H9 (cell line): ENCODE results near the gene DEFB108B. TPM values are rescaled to one million over a fixed set of nuclear protein-coding genes. Genes with fewer than 3 reads are reported as not detected.
A peak's percentile ranks its signal among the peaks of the same experiment; 100 is the strongest.
"Not testable (repeated sequence)": the region's sequence is repeated elsewhere in the genome, so short reads cannot be mapped to it uniquely, and the experiment has no call there.

Experiments
- DNase-seq: peaks from one replicate; pipeline ENCODE4 v3.0.0-alpha.2; 2017
- H2AFZ ChIP-seq: one replicate; pipeline ENCODE4 v1.6.1; 2013; ENCODE audit warnings: mild to moderate bottlenecking, low read length, control low read depth, moderate library complexity
- H2AK5ac ChIP-seq: 2 replicates; pipeline ENCODE4 v1.6.1; 2013; ENCODE audit warnings: low read length, control low read depth, mixed read lengths; ENCODE audit not compliant: insufficient read length
- H2BK120ac ChIP-seq: one replicate; pipeline ENCODE4 v1.6.1; 2013; ENCODE audit warnings: low read depth, mild to moderate bottlenecking, low read length, control low read depth, inconsistent platforms; ENCODE audit not compliant: poor library complexity, severe bottlenecking
- H2BK12ac ChIP-seq: 2 replicates; pipeline ENCODE4 v1.6.1; 2013; ENCODE audit warnings: low read length, control low read depth, mixed read lengths, low read depth; ENCODE audit not compliant: insufficient read length
- H2BK15ac ChIP-seq: 2 replicates; pipeline ENCODE4 v1.6.1; 2013; ENCODE audit warnings: low read depth, low read length, control low read depth
- H2BK20ac ChIP-seq: one replicate; pipeline ENCODE4 v1.6.1; 2013; ENCODE audit warnings: low read depth, mild to moderate bottlenecking, low read length, control low read depth, inconsistent platforms; ENCODE audit not compliant: poor library complexity, severe bottlenecking
- H2BK5ac ChIP-seq: 2 replicates; pipeline ENCODE4 v1.6.1; 2013; ENCODE audit warnings: low read length, control low read depth, mixed read lengths; ENCODE audit not compliant: insufficient read length
- H3K14ac ChIP-seq: 2 replicates; pipeline ENCODE4 v1.6.1; 2013; ENCODE audit warnings: low read length, control low read depth; ENCODE audit not compliant: insufficient read depth
- H3K18ac ChIP-seq: 2 replicates; pipeline ENCODE4 v1.6.1; 2013; ENCODE audit warnings: low read depth, mild to moderate bottlenecking, mixed read lengths, low read length, control low read depth; ENCODE audit not compliant: insufficient read length
- H3K23ac ChIP-seq: 2 replicates; pipeline ENCODE4 v1.6.1; 2013; ENCODE audit warnings: low read length, control low read depth, mixed read lengths, low read depth; ENCODE audit not compliant: insufficient read length
- H3K23me2 ChIP-seq: 2 replicates; pipeline ENCODE4 v1.6.1; 2013; ENCODE audit warnings: low read depth, mild to moderate bottlenecking, mixed read lengths, low read length, control low read depth; ENCODE audit not compliant: insufficient read length, poor library complexity, severe bottlenecking
- H3K27ac ChIP-seq: 2 replicates; pipeline ENCODE4 v1.5.1; 2013; ENCODE audit warnings: low read length, control low read depth, mixed read lengths, low read depth; ENCODE audit not compliant: insufficient read length
- H3K27me3 ChIP-seq: 2 replicates; pipeline ENCODE4 v1.6.1; 2013; ENCODE audit warnings: low read length, control low read depth, inconsistent platforms; ENCODE audit not compliant: insufficient read depth
- H3K4ac ChIP-seq: 2 replicates; pipeline ENCODE4 v1.6.1; 2013; ENCODE audit warnings: low read depth, mild to moderate bottlenecking, control low read depth, inconsistent platforms, low read length, moderate library complexity
- H3K4me1 ChIP-seq: 2 replicates; pipeline ENCODE4 v1.6.1; 2013; ENCODE audit warnings: low read length, control low read depth, inconsistent platforms; ENCODE audit not compliant: insufficient read depth
- H3K4me2 ChIP-seq: 2 replicates; pipeline ENCODE4 v1.6.1; 2013; ENCODE audit warnings: low read length, control low read depth, mixed read lengths; ENCODE audit not compliant: insufficient read length, insufficient read depth
- H3K56ac ChIP-seq: 2 replicates; pipeline ENCODE4 v1.6.1; 2013; ENCODE audit warnings: low read depth, mild to moderate bottlenecking, mixed read lengths, low read length, control low read depth; ENCODE audit not compliant: insufficient read length
- H3K79me1 ChIP-seq: 2 replicates; pipeline ENCODE4 v1.6.1; 2013; ENCODE audit warnings: low read depth, mild to moderate bottlenecking, moderate library complexity, low read length, control low read depth, inconsistent platforms; ENCODE audit not compliant: insufficient read depth, poor library complexity, severe bottlenecking
- H3K79me2 ChIP-seq: 2 replicates; pipeline ENCODE4 v1.6.1; 2013; ENCODE audit warnings: low read length, control low read depth, inconsistent platforms; ENCODE audit not compliant: insufficient read depth
- H3K9ac ChIP-seq: 2 replicates; pipeline ENCODE4 v1.6.1; 2013; ENCODE audit warnings: low read length, control low read depth, mixed read lengths; ENCODE audit not compliant: insufficient read length; ENCODE audit errors: extremely low read depth
- H3K9me3 ChIP-seq: one replicate; pipeline ENCODE4 v1.6.1; 2013; ENCODE audit warnings: low read depth, low read length, inconsistent platforms; ENCODE audit not compliant: control insufficient read depth
- H3T11ph ChIP-seq: one replicate; pipeline ENCODE4 v1.6.1; 2013; ENCODE audit warnings: mild to moderate bottlenecking, low read length, control low read depth, inconsistent platforms
- H4K20me1 ChIP-seq: one replicate; pipeline ENCODE4 v1.6.1; 2013; ENCODE audit not compliant: control insufficient read depth, insufficient read length, insufficient read depth
- H4K5ac ChIP-seq: 2 replicates; pipeline ENCODE4 v1.6.1; 2013; ENCODE audit warnings: low read depth, mild to moderate bottlenecking, mixed read lengths, low read length, control low read depth; ENCODE audit not compliant: insufficient read length
- H4K8ac ChIP-seq: replicated peaks from 2 replicates; pipeline ENCODE4 v1.6.1; 2013; ENCODE audit warnings: low read length, control low read depth, mixed read lengths, low read depth; ENCODE audit not compliant: insufficient read length
- H4K91ac ChIP-seq: 2 replicates; pipeline ENCODE4 v1.6.1; 2013; ENCODE audit warnings: low read depth, mild to moderate bottlenecking, moderate library complexity, mixed read lengths, low read length, control low read depth; ENCODE audit not compliant: insufficient read length
- H3K27ac Mint-ChIP-seq, 3 experiments: 2 replicates in 2 of 3; 3 replicates in 1 of 3; pipeline ENCODE4 v1.8.0; 2020 to 2021; ENCODE audit warnings: mixed read lengths in 3 of 3, mild to moderate bottlenecking in 1 of 3, moderate library complexity in 1 of 3
- H3K27me3 Mint-ChIP-seq: 2 replicates; pipeline ENCODE4 v1.8.0; 2021; ENCODE audit warnings: low read depth, mild to moderate bottlenecking, moderate library complexity, mixed read lengths
- H3K36me3 Mint-ChIP-seq, 3 experiments: 2 replicates in 2 of 3; 3 replicates in 1 of 3; pipeline ENCODE4 v1.8.0; 2020 to 2021; ENCODE audit warnings: low read depth in 3 of 3, mixed read lengths in 3 of 3; ENCODE audit not compliant: insufficient read depth in 1 of 3
- H3K4me1 Mint-ChIP-seq, 2 experiments: 2 replicates each; pipeline ENCODE4 v1.8.0; 2020; ENCODE audit warnings: mixed read lengths in 2 of 2
- H3K4me3 Mint-ChIP-seq, 2 experiments: 2 replicates in 1 of 2; 3 replicates in 1 of 2; pipeline ENCODE4 v1.8.0; 2020 to 2021; ENCODE audit warnings: mild to moderate bottlenecking in 2 of 2, mixed read lengths in 2 of 2, moderate library complexity in 1 of 2
- H3K9me3 Mint-ChIP-seq, 2 experiments: 2 replicates in 1 of 2; 3 replicates in 1 of 2; pipeline ENCODE4 v1.8.0; 2020; ENCODE audit warnings: mild to moderate bottlenecking in 2 of 2, mixed read lengths in 2 of 2, moderate library complexity in 1 of 2
- CTCF ChIP-seq: fragments of 200-600 bp; sonication (generic); conservative IDR thresholded peaks from 3 replicates; pipeline ENCODE4 v1.8.0; 2021; ENCODE audit warnings: antibody characterized with exemption, mild to moderate bottlenecking
- WGBS: extraction: QIAGEN DNeasy Blood & Tissue Kit; methylation state at CpG from one replicate; pipeline ENCODE4 v1.1.7; 2013; ENCODE audit warnings: missing lambda C conversion rate, low lambda C conversion rate, mixed read lengths; ENCODE audit not compliant: insufficient read length; ENCODE audit errors: extremely low coverage; 5-methylcytosine and 5-hydroxymethylcytosine counted together
- total RNA-seq: library from RNA; stranded (reverse); gene quantifications from 2 replicates; pipeline ENCODE4 v1.2.1, GENCODE V29; 2021

DEFB108B gene
- total RNA-seq, 1 experiment from 2014 or later = not detected

- peak overlapping the region; percentile 58 to 75 for H3K4me3 Mint-ChIP-seq
- H3K14ac ChIP-seq, H3K79me2 ChIP-seq, H3T11ph ChIP-seq, H2BK120ac ChIP-seq, H2AFZ ChIP-seq, H3K9me3 Mint-ChIP-seq, H4K91ac ChIP-seq, H2AK5ac ChIP-seq, H3K4me2 ChIP-seq, H3K9ac ChIP-seq, H3K23ac ChIP-seq, H2BK5ac ChIP-seq, H3K56ac ChIP-seq, H3K27ac ChIP-seq, H3K23me2 ChIP-seq, H3K4me1 ChIP-seq, H4K8ac ChIP-seq, H3K4ac ChIP-seq, H2BK15ac ChIP-seq, H3K18ac ChIP-seq, H3K27ac Mint-ChIP-seq, H3K36me3 Mint-ChIP-seq, H3K27me3 ChIP-seq, H2BK12ac ChIP-seq, H3K27me3 Mint-ChIP-seq, H2BK20ac ChIP-seq, H4K5ac ChIP-seq, H3K79me1 ChIP-seq, H3K4me1 Mint-ChIP-seq, H4K20me1 ChIP-seq, H3K9me3 ChIP-seq: not testable (repeated sequence)
- WGBS = no CpG with 5 or more reads among the region's 46 CpGs
- DNase-seq = peak; percentile 87
- TF ChIP-seq CTCF = peak; percentile 70
Measured at GRCh38 chr11:71813481-71814355, 19.3 kb upstream of the DEFB108B start.

- not testable (repeated sequence) for H3K79me2 ChIP-seq, H3K23me2 ChIP-seq, DNase-seq, H3K4me1 ChIP-seq, H3K79me1 ChIP-seq, H3K9ac ChIP-seq, H4K5ac ChIP-seq, H3K27ac Mint-ChIP-seq, H3K56ac ChIP-seq, H2AFZ ChIP-seq, H4K20me1 ChIP-seq, H3K9me3 ChIP-seq, H3K9me3 Mint-ChIP-seq, H2BK5ac ChIP-seq, H3K4me1 Mint-ChIP-seq, H3K14ac ChIP-seq, H3T11ph ChIP-seq, H2AK5ac ChIP-seq, H3K27me3 ChIP-seq, H3K18ac ChIP-seq, H2BK120ac ChIP-seq, H3K4me2 ChIP-seq, H2BK15ac ChIP-seq, H2BK12ac ChIP-seq, H3K36me3 Mint-ChIP-seq, H3K27ac ChIP-seq, H4K8ac ChIP-seq, H3K27me3 Mint-ChIP-seq, H4K91ac ChIP-seq, H3K4ac ChIP-seq, H3K23ac ChIP-seq, H3K4me3 Mint-ChIP-seq, H2BK20ac ChIP-seq
- WGBS = no CpG with 5 or more reads among the region's 1 CpG
Measured at GRCh38 chr11:71821539-71821938, 11.5 kb upstream of the DEFB108B start.
